Hematopoietic multipotent progenitor cell (in vitro differentiated cells): Measurements from ENCODE around the gene KNDC1. TPM values are rescaled to one million over a fixed set of nuclear protein-coding genes. Genes with fewer than 3 reads are reported as not detected.
A peak's percentile ranks its signal among the peaks of the same experiment; 100 is the strongest.

Experiments used
- DNase-seq, 3 donors: peaks; one replicate each; pipeline ENCODE4 v3.0.0-alpha.2; 2011 to 2015; ENCODE audit warnings: low read depth in 2 of 3, low spot score in 2 of 3
- total RNA-seq: library from RNA; depleted of rRNA; stranded (reverse); fragments of >200 nt; gene quantifications from one replicate; pipeline ENCODE4 v1.2.3, GENCODE V29; 2012

KNDC1 gene
- total RNA-seq, 1 donor = under 0.01 TPM

DNA sequence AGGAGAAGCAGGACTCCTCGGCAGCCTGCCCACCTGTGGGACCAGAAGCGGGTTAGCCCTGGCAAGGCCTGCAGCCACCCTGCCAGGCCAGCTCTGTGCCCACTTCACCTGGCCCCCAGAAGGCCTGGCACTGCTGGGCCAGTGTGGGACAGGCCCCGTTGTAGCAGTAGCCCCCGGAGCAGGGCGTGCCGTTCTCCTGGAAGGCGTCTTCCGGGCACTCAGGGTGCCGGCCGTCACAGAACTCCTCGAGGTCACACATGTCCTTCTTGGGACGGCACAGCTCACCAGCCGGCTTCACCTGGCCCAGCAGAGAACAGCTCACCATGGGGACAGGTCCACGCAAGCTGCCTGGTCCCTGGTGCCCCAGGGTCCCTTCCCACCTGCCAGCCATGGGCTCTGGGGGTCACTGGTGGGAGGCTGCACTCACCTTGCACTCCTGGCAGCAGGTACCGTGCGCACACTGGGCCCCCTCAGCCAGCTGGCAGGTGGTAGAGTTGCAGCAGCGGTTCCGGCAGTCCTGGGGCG, 110.8 kb downstream of the KNDC1 start:
- no peak for DNase-seq

DNA sequence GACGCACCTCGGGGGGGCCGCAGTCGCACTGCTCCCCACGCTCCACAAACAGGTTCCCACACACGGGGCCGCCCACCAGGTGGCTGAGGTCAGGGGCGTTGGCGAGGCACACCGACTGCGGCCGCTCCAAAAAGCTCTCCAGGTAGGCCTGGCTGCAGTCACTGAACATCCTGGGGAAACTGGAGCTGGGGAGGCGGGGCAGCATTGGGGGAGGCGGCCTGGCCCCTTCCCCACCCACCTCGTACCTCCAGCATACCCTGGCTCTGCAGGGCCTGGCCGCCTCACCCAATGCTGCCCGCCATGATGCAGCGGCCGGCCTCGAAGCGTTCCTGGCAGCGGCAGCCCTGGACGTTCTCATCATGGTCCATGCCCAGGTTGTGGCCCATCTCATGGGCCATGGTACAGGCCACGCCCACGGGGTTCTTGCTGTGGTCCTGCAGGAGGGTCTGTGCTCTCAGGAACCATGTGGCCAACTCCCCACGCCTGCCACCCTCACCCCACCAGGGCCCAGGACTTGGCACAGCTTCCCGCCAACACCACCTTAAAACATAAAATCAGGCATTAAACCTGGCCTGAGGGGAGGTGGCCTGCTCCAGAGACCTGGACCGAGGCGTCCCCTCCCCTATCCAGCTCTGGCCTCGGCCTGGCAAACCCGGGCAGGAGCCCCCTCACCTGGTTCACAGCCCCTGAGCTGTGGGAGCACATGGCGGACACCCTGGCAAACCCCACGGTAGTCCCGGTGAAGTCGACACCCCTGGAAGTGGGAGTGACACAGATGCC, 111.7 kb downstream of the KNDC1 start:
- no peak for DNase-seq

GRCh38 chr10:133272301-133272963, 112.4 kb downstream of the KNDC1 start:
- no peak for DNase-seq

- DNase-seq = no peak
Observed at GRCh38 chr10:133272964-133273420, 113.0 kb downstream of the KNDC1 start.

DNA sequence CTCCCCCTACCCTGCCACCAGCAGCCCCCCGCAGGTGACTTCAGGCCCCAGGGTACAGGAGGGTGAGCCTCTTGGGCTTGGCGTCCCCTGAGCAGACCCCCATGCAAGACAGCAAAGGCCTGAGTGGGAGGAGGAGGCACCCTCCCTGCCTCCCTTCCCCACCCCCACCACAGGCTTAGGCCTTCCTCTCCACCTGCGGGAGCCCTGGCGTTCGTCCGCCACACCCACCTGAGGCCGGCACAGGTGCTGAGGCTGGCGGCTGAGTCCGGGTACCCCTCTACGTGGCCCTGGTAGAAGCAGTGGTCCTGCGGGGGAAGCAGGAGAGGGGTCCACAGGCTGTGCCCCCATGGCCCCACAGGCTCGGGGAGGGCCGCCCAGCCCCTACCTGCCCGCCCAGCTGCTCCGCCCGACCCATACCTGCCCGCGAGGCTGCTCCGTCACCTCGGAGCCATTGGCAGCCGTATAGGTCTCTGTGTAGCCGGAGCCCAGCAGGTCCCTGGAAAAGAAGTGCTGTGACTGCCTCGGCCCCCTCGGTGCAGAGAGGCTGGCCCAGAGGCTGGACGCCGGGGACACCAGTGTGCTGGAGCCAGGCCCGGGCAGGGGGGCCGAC, 113.6 kb downstream of the KNDC1 start:
- no peak for DNase-seq

DNA sequence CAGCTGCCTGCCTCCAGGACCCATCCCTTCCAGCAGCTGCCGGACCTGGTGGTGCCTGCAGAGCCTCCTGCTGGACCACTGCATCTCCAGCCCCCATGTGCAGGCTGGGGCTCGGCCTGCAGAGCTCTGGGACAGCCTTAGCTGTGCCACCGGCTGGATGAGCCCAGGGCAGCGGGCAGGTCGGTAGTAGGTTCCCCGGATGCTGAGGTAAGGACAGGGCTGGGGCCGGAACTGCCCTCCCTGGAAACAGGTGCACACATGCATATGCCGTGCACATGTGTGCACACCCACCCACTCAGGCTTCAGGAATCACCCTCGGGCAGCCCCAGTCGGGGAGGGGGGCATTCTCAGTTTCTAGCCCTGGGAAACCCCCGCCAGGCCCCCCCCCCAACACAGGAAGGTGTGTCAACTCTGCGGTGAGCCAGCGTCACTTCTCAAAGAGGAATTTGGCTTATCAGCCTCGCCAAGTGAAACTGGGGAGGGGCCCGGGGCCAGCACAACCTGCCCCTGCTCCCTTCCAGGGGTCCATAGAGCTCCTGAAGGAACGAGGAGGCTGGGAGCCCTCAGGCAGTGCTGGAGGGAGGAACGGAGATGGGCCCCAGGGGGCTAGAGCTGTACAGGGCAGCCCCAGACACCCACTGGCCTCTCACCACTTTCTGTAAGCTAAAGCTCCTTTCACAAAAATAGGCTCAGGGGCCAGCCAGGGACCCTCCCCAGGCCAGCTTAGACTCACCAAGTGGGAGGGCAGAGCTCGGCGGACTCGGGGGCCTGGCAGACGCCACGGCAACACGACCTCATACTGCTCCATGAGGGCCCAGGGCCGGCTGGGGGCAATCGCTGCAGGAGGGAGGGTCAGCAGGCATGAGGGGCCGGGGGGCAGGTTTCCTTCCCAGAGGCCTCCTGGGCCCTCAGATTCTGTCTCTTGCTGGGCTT, 115.0 kb downstream of the KNDC1 start:
- DNase-seq = peak; percentile 63 to 94 (median 93)

DNA sequence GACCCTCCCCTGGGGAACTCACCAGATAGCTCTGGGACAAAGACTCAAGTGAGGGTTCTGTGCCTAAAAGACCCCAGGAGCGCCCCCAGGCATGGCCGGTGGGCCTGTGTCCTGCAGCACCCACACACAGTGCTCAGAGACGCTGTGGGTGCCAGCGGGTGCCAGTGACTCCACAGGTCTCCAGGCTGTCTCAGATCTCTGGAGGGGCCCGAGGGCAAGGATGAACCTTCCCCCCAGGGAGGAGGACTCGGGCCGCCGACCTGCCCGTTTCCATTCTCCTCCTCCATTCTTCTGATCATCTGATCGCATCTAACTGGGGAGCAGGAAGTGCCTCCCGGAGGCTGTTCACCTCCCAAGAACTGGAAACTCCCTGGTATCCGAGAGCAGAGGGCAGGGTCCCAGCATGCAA, 115.7 kb downstream of the KNDC1 start:
- peak in 2 of 3 donors; percentile 44 to 61 for DNase-seq

Other genes starting within 250 kb of the KNDC1 start
- gene CFAP46, start 217.6 kb upstream of the KNDC1 start, total RNA-seq = under 0.01 TPM
- gene ADGRA1, start 72.3 kb upstream of the KNDC1 start, total RNA-seq = not detected
- gene UTF1, start 70.0 kb downstream of the KNDC1 start, total RNA-seq = under 0.01 TPM
- gene VENTX, start 77.6 kb downstream of the KNDC1 start, total RNA-seq = 0.27 TPM
- 146 TPM for gene ADAM8, start 116.6 kb downstream of the KNDC1 start, total RNA-seq
- 73.2 TPM for gene TUBGCP2, start 148.7 kb downstream of the KNDC1 start, total RNA-seq
- gene ZNF511, start 148.7 kb downstream of the KNDC1 start, total RNA-seq = 19.4 TPM
- not detected for gene CALY, start 176.7 kb downstream of the KNDC1 start, total RNA-seq
- gene PRAP1, start 187.2 kb downstream of the KNDC1 start, total RNA-seq = not detected
- gene FUOM, start 197.8 kb downstream of the KNDC1 start, total RNA-seq = 18.6 TPM
- gene ECHS1, start 213.1 kb downstream of the KNDC1 start, total RNA-seq = 30.7 TPM
- gene PAOX, start 219.0 kb downstream of the KNDC1 start, total RNA-seq = 16.7 TPM
- gene MTG1, start 233.9 kb downstream of the KNDC1 start, total RNA-seq = 35.8 TPM